Activated CD4-positive, alpha-beta T cell treated with anti-CD3 and anti-CD28 coated beads, Interleukin-2, amount 10 ng/mL, durations not matched to agents 24 days and 14 days (primary cell): ENCODE measurements around the gene MAP2K1. TPM values are rescaled to one million over a fixed set of nuclear protein-coding genes. Genes with fewer than 3 reads are reported as not detected.
A peak's percentile ranks its signal among the peaks of the same experiment; 100 is the strongest.
"Not testable (repeated sequence)": the region's sequence is repeated elsewhere in the genome, so short reads cannot be mapped to it uniquely, and the experiment has no call there.

Source experiments
- DNase-seq: peaks from one replicate; pipeline ENCODE4 v3.0.0; 2022
- H3K27ac Mint-ChIP-seq: one replicate; pipeline ENCODE4 v1.8.0; 2022; ENCODE audit warnings: mild to moderate bottlenecking, mixed read lengths
- H3K27me3 Mint-ChIP-seq: one replicate; pipeline ENCODE4 v1.8.0; 2022; ENCODE audit warnings: mixed read lengths
- H3K36me3 Mint-ChIP-seq: one replicate; pipeline ENCODE4 v1.8.0; 2022; ENCODE audit warnings: low read depth, mild to moderate bottlenecking, mixed read lengths
- H3K4me1 Mint-ChIP-seq: one replicate; pipeline ENCODE4 v1.8.0; 2021; ENCODE audit warnings: mixed read lengths
- H3K4me3 Mint-ChIP-seq: one replicate; pipeline ENCODE4 v1.8.0; 2022; ENCODE audit warnings: mild to moderate bottlenecking, moderate library complexity, mixed read lengths
- H3K9me3 Mint-ChIP-seq: one replicate; pipeline ENCODE4 v1.8.0; 2021; ENCODE audit warnings: mixed read lengths
- intact Hi-C: fragments of 100-400 bp; cut with micrococcal nuclease; formaldehyde crosslinking; loops from one replicate; pipeline ENCODE4 v1.15.1; 2023
- total RNA-seq: library from RNA; stranded (reverse); gene quantifications from 2 replicates; pipeline ENCODE4 v1.2.3, GENCODE V29; 2022

Gene MAP2K1
- total RNA-seq = 98.9 and 106 TPM in 2 replicates

DNA sequence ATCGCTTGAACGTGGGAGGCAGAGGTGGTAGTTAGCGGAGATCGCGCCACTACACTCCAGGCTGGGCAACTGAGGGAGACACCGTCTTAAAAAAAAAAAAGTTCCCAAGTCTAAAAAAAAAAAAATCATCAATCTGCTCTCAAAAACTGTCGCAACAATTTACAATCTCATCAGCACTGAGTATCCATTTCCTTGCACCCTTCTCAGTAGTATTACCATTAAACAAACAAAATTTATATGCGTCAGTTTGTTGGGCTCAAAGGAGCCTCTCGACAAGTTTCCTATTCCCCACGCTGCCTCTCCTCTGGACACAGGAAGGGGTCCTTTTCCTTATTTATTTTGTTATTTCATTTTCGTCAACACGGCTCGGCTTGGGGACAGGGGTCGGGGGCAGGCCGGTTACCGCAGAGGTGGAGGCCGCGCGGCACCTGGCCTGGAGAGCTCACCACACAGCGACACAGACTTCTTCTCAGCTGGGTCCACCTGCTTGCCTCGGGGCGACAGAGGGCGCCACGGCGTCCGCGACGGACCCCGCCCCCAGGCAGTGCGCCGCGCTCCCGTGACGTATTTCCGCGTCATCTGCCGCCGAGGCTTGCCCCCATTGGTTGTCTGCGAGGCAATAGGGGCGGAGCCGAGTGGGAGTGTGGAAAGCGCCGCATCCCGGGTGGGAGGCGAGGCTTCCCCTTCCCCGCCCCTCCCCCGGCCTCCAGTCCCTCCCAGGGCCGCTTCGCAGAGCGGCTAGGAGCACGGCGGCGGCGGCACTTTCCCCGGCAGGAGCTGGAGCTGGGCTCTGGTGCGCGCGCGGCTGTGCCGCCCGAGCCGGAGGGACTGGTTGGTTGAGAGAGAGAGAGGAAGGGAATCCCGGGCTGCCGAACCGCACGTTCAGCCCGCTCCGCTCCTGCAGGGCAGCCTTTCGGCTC lies at the start of gene MAP2K1:
TSS of gene MAP2K1 (plus strand) at position 709 of the 920 bp plus-strand sequence. CDS start 436 bp downstream, outside the sequence.
- H3K9me3 Mint-ChIP-seq = no peaks in the 10 kb centered on the region
- peaks cover 41% of the 10 kb centered on the region for H3K4me1 Mint-ChIP-seq
- DNase-seq = peak; percentile 100
- H3K4me3 Mint-ChIP-seq = peak within 1 kb of the TSS; percentile 98
- intact Hi-C loops = loop anchor here (1.0 to 2.0 kb wide), 7 partner anchors 14 to 118 kb away; partner anchors contain the start of genes DIS3L, RPL4, SNAPC5 and TIPIN
- no peaks in the 10 kb centered on the region for H3K27me3 Mint-ChIP-seq
- peaks cover 19% of the 10 kb centered on the region for H3K36me3 Mint-ChIP-seq
- peak within 1 kb of the TSS; percentile 100 for H3K27ac Mint-ChIP-seq

DNA sequence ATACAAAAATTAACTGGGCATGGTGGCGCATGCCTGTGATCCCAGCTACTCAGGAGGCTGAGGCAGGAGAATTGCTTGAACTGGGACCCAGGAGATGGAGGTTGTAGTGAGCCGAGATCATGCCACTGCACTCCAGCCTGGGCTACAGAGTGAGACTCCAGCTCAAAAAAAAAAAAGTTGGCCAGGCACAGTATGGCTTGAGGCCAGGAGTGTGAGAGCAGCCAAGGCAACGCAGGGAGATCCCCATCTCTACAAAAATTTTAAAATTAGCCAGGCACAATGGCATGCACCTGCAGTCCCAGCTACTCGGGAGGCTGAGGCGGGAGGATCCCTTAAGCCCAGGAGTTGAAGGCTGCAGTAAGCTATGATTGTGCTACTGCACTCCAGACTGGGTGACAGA lies 38.2 kb upstream of the MAP2K1 start:
- H3K27ac Mint-ChIP-seq, intact Hi-C loops, H3K4me3 Mint-ChIP-seq, H3K4me1 Mint-ChIP-seq, DNase-seq, H3K27me3 Mint-ChIP-seq, H3K9me3 Mint-ChIP-seq: not testable (repeated sequence)
- H3K36me3 Mint-ChIP-seq = peaks cover 41% of the 10 kb centered on the region

DNA sequence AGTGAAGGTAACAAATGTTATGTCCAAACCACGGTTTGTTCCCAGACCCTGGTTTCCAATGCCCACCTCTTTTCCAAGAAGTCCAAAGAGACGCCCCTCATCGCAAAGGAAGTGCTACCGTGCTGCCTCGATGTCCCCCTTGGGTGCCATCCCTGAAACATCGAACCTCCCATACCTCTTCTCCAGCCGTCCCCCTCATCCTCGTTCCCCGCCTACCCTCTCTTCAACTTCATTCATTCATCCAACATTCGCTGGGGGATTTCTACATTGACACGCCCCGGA lies 30.7 kb upstream of the MAP2K1 start:
- no peak for DNase-seq
- H3K9me3 Mint-ChIP-seq = no peaks in the 10 kb centered on the region
- H3K27me3 Mint-ChIP-seq = no peaks in the 10 kb centered on the region
- H3K4me1 Mint-ChIP-seq = peaks cover 23% of the 10 kb centered on the region
- peaks cover 21% of the 10 kb centered on the region for H3K36me3 Mint-ChIP-seq
- H3K27ac Mint-ChIP-seq = peak overlapping the region; percentile 96
- intact Hi-C loops = loop anchor here (1.0 to 5.0 kb wide), 6 partner anchors 14 to 149 kb away; partner anchors contain the start of genes DIS3L, MAP2K1, SNAPC5 and ZWILCH
- peak overlapping the region; percentile 93 for H3K4me3 Mint-ChIP-seq

DNA sequence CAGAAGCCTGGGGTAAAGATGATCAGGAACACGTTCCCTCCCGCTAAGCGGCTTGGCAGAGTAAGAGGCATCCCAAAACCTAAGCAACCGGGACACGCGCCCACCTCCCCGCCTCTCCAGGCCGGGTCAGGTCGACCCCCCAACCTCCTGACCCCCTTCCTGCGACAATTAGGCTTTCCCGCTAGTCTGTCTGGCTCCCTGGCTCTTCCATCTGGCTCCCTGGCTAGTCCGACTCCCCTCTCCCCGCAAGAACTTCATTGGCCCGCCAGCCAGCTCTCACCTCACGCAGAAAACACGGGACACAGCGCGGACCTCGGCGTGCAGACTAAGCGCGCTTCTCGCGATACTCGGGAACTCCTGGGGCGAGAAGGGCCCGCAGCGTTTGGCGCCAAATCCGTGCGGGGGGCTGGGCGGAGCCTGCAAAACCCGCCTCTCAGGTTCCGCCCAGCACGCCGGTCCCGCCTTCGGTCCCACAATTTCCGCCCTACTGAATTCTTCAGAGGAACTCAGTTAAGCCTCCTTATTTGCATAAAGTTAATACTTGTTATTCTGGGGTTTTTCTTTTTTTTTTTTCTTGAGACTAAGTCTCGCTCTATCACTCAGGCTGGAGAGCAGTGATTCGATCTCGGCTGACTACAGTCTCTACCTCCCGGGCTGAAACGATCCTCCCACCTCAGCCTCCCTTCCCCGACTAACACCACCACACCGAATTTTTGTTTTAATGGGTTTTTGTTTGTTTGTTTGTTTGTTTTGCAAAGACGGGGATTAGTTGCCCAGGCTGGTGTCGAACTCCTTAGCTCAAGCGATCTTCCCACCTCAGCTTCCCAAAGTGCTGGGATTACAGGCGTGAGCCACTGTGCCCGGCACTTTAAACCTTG lies 30.1 kb upstream of the MAP2K1 start, which contains the start of gene TIPIN:
TSS of gene TIPIN (minus strand) at position 327 of the 878 bp plus-strand sequence. CDS start 3,738 bp downstream, outside the sequence.
- intact Hi-C loops = loop anchor here (1.0 to 5.0 kb wide), 6 partner anchors 14 to 149 kb away; partner anchors contain the start of genes DIS3L, MAP2K1, SNAPC5 and ZWILCH
- Mint-ChIP-seq H3K4me1 (peaks cover 23% of the 10 kb centered on the region), H3K36me3 (peaks cover 20% of the 10 kb centered on the region), H3K27ac (peak within 1 kb of the TSS; percentile 96), H3K4me3 (peak within 1 kb of the TSS; percentile 93), H3K27me3 (no peaks in the 10 kb centered on the region), H3K9me3 (no peaks in the 10 kb centered on the region)
- DNase-seq = peak; percentile 99

DNA sequence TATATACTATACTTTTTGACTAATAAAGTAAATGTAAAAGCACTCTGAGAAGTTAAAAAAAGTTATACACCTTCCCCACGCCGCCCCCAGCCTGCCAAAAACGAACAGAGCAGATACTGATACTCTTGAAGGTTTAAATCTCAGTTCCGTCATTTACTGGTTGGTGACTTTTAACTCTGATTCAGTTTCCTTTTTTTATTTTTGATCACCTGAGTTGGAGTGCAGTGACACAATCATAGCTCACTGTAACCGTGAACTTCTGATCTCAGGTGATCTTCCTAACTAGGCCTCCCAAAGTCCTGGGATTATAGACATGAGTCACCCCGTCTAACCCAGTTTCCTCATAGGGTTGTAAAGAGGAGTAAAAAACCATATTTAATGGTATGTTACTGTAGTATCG lies 27.0 kb upstream of the MAP2K1 start:
- no peak for DNase-seq
- H3K27ac Mint-ChIP-seq = no peak overlapping the region

DNA sequence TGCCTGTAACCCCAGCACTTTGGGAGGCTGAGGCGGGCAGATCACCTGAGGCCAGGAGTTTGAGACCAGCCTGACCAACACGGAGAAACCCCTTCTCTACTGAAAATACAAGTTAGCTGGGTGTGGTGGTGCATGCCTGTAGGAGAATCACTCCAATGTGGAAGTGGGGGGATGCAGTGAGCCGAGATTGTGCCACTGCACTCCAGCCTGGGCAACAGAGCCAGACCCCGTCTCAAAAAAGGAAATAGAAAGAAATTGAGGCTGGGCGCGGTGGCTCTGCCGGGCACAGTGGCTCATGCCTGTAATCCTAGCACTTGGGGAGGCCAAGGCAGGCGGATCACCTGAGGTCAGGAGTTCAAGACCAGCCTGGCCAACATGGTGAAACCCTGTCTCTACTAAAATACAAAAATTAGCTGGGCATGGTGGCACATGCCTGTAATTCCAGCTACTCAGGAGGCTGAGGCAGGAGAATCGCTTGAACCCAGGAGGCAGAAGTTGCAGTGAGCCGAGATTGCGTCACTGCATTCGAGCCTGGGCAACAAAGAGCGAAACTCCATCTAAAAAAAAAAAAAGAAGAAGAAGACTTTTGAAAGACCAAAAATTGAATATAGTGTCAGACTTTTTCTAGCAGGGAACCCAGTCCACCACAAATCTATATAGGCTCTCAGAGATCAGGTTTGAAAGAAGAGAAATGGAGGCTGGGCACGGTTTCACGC lies 24.8 kb upstream of the MAP2K1 start:
- H3K27ac Mint-ChIP-seq, DNase-seq, intact Hi-C loops, H3K4me3 Mint-ChIP-seq, H3K4me1 Mint-ChIP-seq, H3K36me3 Mint-ChIP-seq, H3K27me3 Mint-ChIP-seq, H3K9me3 Mint-ChIP-seq: not testable (repeated sequence)

More for the DNA sequence above, 27.0 kb upstream of the MAP2K1 start:
- Mint-ChIP-seq H3K27me3 (no peaks in the 10 kb centered on the region), H3K9me3 (no peaks in the 10 kb centered on the region), H3K4me1 (peaks cover 11% of the 10 kb centered on the region), H3K36me3 (peaks cover 7% of the 10 kb centered on the region), H3K4me3 (no peak overlapping the region)
- intact Hi-C loops = loop anchor here (5.0 kb wide), 1 partner anchor 67 kb away; the partner anchor contains the start of gene DIS3L

DNA sequence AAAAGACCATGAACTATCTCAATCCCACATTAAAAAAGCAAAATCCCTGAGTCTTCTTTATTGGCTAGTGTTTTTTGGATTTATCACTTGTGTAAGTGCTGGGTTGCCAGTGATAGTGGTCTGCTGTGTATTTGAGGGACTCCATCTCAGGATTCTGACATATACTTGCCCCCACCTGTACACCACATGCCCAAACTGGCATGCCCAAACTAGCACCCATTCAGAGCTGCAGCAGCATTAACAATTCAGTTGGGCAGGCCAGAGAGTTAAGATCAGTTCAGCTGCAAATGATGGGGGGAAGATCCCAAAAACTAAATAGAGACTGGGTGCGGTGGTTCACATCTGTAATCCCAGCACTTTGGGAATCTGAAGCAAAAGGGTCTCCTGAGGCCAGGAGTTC lies 23.9 kb upstream of the MAP2K1 start:
- H3K27ac Mint-ChIP-seq = no peak overlapping the region
- no peaks in the 10 kb centered on the region for H3K36me3 Mint-ChIP-seq
- no peak for DNase-seq
- no peaks in the 10 kb centered on the region for H3K4me1 Mint-ChIP-seq
- H3K4me3 Mint-ChIP-seq = no peak overlapping the region
- intact Hi-C loops = no loop called here
- H3K9me3 Mint-ChIP-seq = no peaks in the 10 kb centered on the region
- no peaks in the 10 kb centered on the region for H3K27me3 Mint-ChIP-seq

DNA sequence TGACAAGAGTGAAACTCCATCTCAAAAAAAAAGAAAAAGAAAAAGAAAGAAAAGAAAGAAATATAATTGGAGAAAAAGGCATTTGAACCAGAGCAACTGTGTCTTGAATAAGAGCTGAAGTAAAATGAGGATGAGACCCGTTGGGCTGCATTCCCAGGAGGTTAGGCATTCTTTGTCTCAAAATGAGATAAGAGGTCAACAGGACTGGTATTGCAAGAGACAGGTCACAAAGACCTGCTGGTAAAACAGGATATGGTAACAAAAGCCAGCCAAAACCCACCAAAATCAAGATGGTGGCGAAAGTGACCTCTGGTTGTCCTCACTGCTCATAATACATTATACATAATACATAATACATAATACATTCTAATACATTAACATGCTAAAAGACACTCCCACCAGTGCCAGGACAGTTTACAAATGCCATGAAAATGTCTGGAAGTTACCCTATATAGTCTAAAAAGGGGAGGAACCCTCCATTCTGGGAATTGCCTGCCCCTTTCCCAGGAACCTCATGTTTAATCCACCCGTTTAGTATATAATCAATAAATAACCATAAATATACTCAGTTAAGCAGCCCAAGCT lies 21.7 kb upstream of the MAP2K1 start:
- H3K36me3 Mint-ChIP-seq = no peaks in the 10 kb centered on the region
- no peak overlapping the region for H3K4me3 Mint-ChIP-seq
- peaks cover 7% of the 10 kb centered on the region for H3K4me1 Mint-ChIP-seq
- DNase-seq = no peak
- H3K27me3 Mint-ChIP-seq = no peaks in the 10 kb centered on the region
- intact Hi-C loops = no loop called here
- H3K9me3 Mint-ChIP-seq = no peaks in the 10 kb centered on the region
- H3K27ac Mint-ChIP-seq = no peak overlapping the region

DNA sequence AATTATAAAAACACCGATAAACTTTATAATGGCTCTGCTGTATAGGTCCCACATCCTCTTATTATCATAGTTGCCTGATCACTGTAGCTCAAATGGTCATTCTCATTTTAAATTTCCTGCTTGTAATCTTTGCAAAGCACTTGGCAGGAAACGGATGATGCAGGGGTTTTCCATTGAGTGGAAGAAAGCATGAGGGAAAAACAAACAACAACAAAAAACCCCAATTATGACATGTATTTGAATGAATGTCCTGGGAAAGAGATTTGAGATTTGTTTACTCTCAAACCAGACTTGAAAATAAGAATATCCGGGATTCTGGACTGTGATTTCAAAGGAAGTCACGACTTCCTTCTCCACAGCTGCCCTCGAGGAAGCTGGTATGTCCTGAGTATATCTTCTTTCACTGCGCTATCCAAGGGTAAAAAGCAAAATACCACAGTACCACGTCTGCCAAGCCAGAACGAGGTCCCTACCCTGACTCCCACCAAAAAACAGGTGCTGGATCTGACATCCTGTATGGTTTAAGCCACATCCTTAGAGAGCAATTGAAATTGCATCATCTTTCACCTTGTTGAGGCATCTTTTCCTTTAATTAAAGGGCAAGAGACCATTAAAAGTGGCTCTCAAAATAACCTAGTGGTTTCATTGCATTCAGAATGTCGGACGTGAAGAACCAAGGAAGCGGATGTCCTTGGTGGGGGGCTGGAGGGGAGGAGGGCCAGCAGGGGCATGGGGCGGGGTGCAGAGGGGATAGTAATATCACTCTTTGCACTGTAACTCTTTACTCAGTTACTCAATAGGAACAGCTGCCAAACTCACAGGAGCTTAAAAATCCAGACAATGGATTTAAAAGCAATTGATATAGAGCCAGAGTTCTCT lies 16.7 kb upstream of the MAP2K1 start:
- peak overlapping the region; percentile 96 for H3K27ac Mint-ChIP-seq
- no peaks in the 10 kb centered on the region for H3K36me3 Mint-ChIP-seq
- H3K9me3 Mint-ChIP-seq = peaks cover 3% of the 10 kb centered on the region
- H3K4me3 Mint-ChIP-seq = peak overlapping the region; percentile 80
- intact Hi-C loops = loop anchor here (1.0 kb wide), 3 partner anchors 14 to 20 kb away; partner anchors contain the start of genes MAP2K1 and TIPIN
- no peaks in the 10 kb centered on the region for H3K27me3 Mint-ChIP-seq
- peaks cover 14% of the 10 kb centered on the region for H3K4me1 Mint-ChIP-seq
- DNase-seq = peak; percentile 82

DNA sequence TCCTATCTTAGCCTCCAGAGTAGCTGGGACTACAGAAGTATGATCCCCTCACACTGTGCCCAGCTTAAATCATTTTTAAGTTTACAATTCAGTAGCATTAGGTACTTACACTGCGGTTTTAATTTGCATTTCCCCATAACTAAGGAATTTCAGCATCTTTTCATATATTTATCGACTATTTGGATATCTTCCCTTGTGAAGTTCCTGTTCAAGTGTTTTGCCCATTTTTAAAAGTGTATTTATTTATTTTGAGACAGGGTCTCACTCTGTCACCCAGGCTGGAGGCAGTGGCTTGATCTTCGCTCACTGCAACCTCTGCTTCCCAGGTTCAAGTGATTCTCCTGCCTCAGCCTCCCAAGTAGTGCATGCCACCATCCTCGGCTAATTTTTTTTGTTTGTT lies 12.5 kb upstream of the MAP2K1 start:
- Mint-ChIP-seq H3K4me1 (peaks cover 14% of the 10 kb centered on the region), H3K27me3 (no peaks in the 10 kb centered on the region), H3K9me3 (peaks cover 3% of the 10 kb centered on the region), H3K4me3 (no peak overlapping the region), H3K27ac (no peak overlapping the region), H3K36me3 (no peaks in the 10 kb centered on the region)
- no peak for DNase-seq
- intact Hi-C loops = no loop called here

DNA sequence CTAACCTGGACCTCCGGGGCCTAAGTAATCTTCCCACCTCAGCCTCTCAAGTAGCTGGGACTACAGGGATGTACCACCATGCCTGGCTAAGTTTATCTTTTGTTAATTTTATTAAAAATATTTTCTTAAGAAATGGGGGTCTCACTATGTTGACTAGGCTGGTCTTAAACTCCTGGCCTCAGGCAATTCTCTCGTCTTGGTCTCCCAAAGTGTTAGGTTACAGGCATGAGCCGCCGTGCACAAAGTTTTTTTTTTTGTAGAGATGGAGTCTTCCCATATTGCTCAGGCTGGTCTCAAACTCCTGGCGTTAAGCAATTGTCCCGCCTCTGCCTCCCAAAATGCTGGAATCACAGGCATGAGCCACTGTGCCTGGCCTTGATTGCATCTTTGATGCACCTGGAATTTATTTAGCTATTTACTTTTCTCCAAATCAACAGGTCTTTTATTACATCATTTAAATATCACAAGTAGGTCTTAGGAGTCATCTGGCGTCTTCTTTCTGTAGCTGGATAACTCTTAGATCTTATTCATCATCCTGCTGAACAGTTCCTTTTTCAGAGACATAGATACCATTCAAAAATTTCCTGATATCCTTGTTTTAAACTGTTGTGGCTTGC lies 7.8 kb upstream of the MAP2K1 start:
- no peaks in the 10 kb centered on the region for H3K27me3 Mint-ChIP-seq
- DNase-seq = no peak
- no peaks in the 10 kb centered on the region for H3K4me1 Mint-ChIP-seq
- no peak overlapping the region for H3K27ac Mint-ChIP-seq
- no peak overlapping the region for H3K4me3 Mint-ChIP-seq
- intact Hi-C loops = no loop called here
- H3K36me3 Mint-ChIP-seq = no peaks in the 10 kb centered on the region
- peaks cover 3% of the 10 kb centered on the region for H3K9me3 Mint-ChIP-seq

DNA sequence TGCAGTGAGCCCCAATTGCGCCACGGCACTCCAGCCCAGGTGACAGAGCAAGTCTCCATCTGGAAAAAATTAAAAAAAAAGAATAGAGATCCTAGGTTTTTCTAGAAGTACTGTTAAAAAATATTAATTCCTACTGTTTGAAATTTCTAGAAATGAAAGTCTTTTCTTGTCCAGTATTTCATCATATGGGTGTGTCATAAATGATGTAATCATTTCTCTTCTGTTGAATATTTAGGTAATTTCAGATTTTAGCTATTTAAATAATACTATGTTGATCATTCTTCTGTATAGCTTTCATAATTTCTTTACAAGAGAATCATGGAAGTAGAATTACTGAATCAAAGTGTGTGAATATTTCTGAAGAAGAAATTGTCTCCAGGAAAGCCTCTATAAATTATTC lies 5.3 kb upstream of the MAP2K1 start:
- intact Hi-C loops, H3K36me3 Mint-ChIP-seq: not testable (repeated sequence)

More for the DNA sequence above, 5.3 kb upstream of the MAP2K1 start:
- H3K4me3 Mint-ChIP-seq, H3K9me3 Mint-ChIP-seq, H3K27ac Mint-ChIP-seq, H3K27me3 Mint-ChIP-seq, DNase-seq: not testable (repeated sequence)
- peaks cover 12% of the 10 kb centered on the region for H3K4me1 Mint-ChIP-seq
